ENCODE data around the gene ARL14.

DNA sequence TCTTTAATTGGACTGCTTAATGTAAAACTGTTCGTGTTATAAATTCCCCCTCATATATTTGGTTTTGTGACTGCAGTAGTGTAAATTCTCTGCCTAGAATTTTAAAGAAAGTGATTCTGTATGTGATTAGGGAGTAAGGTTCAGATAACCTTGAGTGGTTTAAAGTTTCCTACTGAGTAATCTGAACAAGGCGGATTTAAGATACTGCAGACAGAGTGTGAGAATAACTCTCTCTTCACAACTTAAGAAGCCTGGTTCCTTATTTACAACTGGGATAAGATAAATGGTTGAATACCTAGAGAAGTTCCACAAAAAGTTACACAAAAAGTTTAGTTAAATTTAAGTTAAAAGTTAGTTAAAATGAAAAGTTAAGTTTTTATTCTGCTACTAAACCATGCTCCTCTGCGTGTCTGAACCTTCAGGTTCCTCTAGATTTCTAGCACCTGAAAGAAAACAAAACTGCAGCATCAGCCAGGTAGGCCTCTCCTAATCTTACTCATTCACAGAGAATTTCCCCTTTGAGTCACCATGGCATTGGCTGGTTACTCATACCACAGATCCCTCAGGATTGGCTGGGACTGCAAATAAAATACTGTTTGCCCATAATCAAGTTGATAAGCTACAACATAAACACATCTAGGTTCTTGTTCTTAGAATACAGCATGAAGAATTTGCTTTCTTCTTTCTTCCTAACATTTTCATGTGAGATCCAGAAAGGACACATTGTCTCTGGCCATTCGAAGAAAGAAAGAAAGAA lies at the start of gene ARL14:
- no peak for TF ChIP-seq POLR2A (IDR thresholded peaks at IDR 0.05; ENCODE audit: low read length)
- TF ChIP-seq GATA1 (IDR thresholded peaks at IDR 0.05; ENCODE audit: low read depth, low read length), result no peak

All from erythroblast (primary cell).